Right lobe of liver (tissue), 4 donors: ENCODE results near the gene SERINC2.

Source experiments
- POLR2A ChIP-seq: fragments of 450-650 bp; IDR thresholded peaks from one replicate; pipeline ENCODE4 v1.6.1; 2017; ENCODE audit warnings: antibody characterized with exemption, mild to moderate bottlenecking
- TF ChIP-seq, protein P1 (sequence below), 4 donors: fragments of 200-600 bp in 3 of 4; fragments of 450-650 bp in 1 of 4; IDR thresholded peaks; one replicate each; pipeline versions ENCODE4 v1.5.1 to v1.8.0; 2016 to 2022; ENCODE audit warnings: antibody characterized with exemption in 4 of 4, mild to moderate bottlenecking in 2 of 4
- donor health status: DM: no; HTN: no; CAD: no.
- donor health status: DM: no; HTN: no; CAD: no.
- donor health status: DM: no; HTN: yes; CAD: no.

DNA sequence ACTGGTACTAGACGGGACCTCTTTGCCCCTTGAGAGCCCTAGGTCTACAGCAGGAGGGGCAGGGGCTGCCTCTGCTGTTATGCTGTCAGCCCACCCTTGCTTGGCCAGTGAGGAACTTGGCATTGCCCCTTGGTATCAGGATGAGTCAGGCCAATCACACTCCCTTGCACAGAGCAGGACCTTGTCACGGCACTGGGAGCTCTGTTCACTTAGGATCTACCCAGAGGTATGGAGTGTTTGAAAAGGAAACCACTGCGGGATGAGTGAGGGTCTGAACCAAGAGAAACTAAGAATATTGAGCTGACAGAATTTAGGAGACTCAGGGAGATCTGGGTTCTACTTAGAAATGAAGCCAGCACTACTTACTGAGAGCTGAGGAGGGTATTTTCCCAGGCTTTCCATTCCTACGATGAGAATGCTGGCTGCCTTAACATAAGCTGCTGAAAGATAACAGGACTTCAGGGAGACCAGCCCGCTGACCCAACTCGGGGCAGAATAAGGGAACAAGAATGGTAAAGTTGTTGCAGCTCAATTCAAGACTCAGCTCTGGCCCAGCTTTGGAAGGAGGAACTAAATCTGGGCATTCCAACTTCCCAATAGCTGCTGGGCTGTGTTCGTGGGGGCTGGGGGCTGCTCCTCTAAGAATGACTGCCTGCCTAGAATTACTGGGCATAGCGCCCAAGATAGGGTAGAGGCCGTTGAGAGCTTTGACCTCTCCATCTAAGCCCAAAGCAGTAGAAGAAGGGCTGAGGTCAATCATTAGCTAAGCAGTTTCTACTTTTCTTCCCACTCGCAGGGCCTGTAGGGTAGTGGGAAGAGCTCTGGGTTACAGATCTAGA, 41.7 kb upstream of the SERINC2 start:
- TF ChIP-seq, protein P1, sequence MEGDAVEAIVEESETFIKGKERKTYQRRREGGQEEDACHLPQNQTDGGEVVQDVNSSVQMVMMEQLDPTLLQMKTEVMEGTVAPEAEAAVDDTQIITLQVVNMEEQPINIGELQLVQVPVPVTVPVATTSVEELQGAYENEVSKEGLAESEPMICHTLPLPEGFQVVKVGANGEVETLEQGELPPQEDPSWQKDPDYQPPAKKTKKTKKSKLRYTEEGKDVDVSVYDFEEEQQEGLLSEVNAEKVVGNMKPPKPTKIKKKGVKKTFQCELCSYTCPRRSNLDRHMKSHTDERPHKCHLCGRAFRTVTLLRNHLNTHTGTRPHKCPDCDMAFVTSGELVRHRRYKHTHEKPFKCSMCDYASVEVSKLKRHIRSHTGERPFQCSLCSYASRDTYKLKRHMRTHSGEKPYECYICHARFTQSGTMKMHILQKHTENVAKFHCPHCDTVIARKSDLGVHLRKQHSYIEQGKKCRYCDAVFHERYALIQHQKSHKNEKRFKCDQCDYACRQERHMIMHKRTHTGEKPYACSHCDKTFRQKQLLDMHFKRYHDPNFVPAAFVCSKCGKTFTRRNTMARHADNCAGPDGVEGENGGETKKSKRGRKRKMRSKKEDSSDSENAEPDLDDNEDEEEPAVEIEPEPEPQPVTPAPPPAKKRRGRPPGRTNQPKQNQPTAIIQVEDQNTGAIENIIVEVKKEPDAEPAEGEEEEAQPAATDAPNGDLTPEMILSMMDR (IDR thresholded peaks at IDR 0.05) = no peak
- no peak for TF ChIP-seq POLR2A
